Left cardiac atrium (tissue), 4 donors: ENCODE results near the gene GRB2. TPM values are rescaled to one million over a fixed set of nuclear protein-coding genes. Genes with fewer than 3 reads are reported as not detected.

Experiments
- ATAC-seq, 2 donors: fragments of 200-7000 bp; cut with Tn5 transposase; one replicate each; pipeline ENCODE4 v1.9.1; 2020; ENCODE audit warnings: mild to moderate bottlenecking in 2 of 2, moderate library complexity in 2 of 2
- DNase-seq: peaks from one replicate; pipeline ENCODE4 v3.0.0-alpha.2; 2020
- intact Hi-C, 2 donors: fragments of 100-400 bp; cut with DNase I; formaldehyde crosslinking; loops; one replicate each; pipeline versions ENCODE4 v1.14.1 to v1.15.1; 2022 to 2023
- total RNA-seq, 2 donors: library from RNA; stranded (reverse); fragmentation: NEBNext Ultra II Directional; extraction: Animal tissue kit (Norgen Biotek cat#: 25700); gene quantifications; one replicate each; pipeline ENCODE4 v1.2.1, GENCODE V29; 2021
- donor health status: DM: no; HTN: yes; CAD: no.
- donor health status: DM: no; HTN: yes; CAD: no; lungs with severe emphysema.
- donor health status: DM: yes; HTN: yes; CAD: no.
- donor health status: Dilated cardiomyopathy.

GRB2 gene
- total RNA-seq, 2 donors from 2014 or later, result 90.3 to 110 TPM

DNA sequence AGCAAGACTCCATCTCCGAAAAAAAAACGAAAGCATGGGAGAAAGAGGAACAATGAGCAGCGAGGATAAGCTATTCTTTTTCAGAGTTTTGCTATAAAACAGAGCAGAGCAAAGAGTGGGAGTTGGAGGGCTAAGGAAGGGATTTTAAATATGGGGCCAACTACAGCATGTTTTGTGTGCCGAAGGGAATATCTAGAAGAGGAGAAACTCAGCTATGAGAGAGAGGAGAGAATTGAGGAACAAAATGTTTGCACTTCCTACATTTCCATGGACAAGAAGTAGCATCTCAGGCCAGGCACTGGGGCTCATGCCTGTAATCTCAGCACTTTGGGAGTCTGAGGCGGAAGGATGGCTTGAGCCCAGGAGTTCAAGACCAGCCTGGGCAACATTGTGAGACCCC lies 13.1 kb upstream of the GRB2 start:
- no peak for ATAC-seq
- intact Hi-C loops, result no loop called here
- no peak for DNase-seq

DNA sequence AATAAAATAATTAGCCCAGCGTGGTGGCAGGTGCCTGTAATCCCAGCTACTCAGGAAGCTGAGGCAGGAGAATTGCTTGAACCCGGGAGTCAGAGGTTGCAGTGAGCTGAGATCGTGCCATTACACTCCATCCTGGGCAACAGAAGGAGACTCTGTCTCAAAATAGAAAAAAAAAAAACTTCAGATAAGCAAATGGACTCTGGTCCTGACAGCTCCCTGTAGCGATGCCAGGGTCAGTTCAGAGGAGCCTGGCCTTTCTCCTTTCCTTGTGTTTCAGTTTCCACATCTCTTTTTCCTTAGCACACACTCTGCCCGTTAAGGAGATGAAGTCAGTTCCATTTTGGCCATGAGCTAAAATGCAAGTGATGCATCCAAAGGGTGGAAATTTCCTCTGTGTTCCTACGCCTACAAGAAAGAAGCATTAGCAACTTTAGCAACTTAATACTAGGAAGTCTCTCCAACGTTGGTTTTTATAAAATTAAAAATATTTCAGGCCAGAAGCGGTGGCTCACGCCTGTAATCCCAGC lies 11.6 kb upstream of the GRB2 start:
- DNase-seq, result no peak
- intact Hi-C loops, result no loop called here
- peak; percentile 42 to 75 for ATAC-seq

DNA sequence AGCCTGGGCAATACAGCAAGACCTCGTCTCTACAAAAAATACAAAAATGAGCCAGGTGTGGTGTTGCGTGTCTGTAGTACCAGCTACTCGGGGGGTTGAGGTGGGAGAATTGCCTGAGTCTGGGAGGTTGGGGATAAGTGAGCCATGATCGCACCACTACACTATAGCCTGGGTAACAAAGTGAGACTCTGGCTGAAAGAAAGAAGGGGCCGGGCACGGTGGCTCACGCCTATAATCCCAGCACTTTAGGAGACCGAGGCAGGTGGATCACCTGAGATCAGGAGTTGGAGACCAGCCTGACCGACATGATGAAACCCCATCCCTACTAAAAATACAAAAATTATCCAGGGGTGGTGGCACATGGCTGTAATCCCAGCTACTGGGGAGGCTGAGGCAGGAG lies 10.5 kb upstream of the GRB2 start:
- intact Hi-C loops, result no loop called here
- DNase-seq, result no peak
- no peak for ATAC-seq

DNA sequence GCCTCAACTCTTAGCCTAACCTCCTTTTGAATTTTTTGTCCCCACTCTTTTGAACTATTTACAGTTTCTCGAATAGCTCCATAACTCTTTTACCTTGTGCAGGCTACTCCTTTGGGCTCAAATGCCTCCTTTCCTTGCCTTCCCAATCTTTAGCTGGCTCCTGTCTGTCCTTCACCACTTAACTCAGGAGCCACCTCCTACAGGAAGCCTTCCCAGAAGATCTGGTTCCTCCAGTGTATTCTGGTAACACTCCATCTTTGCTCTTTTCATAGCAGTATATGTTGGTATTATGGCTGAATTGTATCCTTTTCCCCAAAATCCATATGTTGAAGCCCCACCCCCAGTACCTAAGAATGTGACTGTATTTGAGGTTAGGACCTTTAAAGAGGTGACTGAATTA lies 9.0 kb upstream of the GRB2 start:
- intact Hi-C loops, result no loop called here
- ATAC-seq (no peak), DNase-seq (no peak)

DNA sequence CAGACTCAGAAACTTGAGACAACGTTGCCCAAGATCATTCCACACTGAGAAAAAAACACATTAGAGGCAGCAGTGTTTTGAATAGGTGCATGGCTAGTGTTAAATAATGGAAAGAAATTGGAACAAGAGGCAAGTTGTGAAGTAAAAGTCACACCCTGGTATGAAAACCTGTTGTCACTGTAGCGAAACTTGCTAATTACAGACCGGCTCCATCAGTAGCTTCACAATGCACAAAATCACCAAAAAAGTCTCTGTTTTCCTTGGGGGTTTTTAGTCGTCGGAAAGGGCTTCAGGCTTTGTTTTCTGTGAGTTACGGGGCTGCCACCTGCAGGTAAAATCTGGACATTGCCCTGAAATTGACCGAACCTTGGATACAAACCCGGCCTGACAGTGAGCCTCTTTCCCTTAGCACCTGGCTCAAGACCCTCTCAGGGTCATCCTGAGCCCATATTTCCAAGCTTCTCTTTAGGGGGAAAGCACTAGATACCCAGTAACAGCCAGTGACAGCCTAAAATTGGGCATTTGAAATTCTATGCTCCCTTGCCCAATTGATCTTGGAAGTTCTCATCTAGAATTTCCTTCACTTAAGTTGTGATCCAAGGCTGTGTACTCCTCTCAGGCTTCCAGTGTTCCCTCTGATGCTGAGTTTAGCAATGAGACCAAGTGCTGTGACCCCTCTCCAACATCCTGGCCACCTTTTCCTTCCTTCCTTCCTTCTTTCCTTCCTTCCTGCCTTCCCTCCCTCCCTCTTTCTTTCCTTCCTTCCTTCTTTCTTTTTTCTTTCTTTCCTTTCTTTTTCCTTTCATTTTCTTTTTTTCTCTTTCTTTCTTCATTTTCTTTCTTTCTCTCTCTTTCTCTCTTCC lies 7.2 kb upstream of the GRB2 start:
- peak; percentile 50 for DNase-seq
- intact Hi-C loops, result no loop called here
- ATAC-seq, result peak; percentile 41 to 59

DNA sequence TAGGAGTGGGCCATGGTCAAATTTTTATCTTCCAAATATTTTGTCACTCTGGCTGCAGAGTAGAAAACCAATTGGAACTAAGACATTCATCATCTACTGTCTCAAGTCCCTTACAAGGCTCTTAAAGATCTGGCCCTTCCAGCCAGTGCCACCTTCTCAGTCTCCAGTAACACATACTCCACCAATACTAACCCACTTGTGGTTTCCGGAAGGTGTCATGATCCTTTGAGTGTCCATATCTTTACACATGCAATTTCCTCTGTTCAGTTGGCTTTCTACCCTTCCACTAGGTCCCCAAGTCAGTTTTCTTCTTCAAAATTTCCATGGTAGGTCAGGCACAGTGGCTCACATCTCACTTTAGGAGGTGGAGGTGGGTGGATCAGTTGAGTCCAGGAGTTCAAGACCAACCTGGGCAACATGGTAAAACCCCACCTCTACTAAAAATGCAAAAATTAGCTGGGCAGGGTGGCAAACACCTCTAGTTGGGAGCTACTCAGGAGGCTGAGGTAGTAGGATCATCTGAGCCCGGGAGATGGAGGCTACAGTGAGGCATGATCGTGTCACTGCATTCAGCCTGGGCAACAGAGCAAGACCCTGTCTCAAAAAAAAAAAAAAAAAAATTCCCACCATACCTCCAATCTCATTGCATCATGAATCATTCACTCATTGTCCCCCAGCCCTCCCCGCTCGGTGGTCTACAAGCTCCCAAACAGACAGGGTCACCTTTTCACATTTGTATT lies 6.0 kb upstream of the GRB2 start:
- no peak for DNase-seq
- intact Hi-C loops, result no loop called here
- ATAC-seq, result no peak

DNA sequence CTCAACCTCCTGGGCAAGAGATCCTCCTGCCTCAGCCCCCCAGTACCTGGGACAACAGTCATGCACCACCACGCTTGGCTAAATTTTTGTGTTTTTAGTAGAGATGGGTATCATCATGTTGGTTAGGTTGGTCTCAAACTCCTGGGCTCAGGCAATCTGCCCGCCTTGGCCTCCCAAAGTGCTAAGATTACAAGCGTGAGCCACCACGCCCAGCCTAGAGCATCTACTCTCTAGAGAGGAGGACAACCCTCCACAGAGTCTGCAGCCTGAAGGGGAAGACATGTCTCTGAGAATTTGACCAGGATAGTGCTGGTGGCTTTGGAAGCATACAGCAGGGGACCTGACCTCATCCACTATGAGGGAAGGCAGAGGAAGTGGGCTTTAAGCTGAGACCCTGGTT lies 4.7 kb upstream of the GRB2 start:
- intact Hi-C loops, result no loop called here
- no peak for ATAC-seq
- no peak for DNase-seq

DNA sequence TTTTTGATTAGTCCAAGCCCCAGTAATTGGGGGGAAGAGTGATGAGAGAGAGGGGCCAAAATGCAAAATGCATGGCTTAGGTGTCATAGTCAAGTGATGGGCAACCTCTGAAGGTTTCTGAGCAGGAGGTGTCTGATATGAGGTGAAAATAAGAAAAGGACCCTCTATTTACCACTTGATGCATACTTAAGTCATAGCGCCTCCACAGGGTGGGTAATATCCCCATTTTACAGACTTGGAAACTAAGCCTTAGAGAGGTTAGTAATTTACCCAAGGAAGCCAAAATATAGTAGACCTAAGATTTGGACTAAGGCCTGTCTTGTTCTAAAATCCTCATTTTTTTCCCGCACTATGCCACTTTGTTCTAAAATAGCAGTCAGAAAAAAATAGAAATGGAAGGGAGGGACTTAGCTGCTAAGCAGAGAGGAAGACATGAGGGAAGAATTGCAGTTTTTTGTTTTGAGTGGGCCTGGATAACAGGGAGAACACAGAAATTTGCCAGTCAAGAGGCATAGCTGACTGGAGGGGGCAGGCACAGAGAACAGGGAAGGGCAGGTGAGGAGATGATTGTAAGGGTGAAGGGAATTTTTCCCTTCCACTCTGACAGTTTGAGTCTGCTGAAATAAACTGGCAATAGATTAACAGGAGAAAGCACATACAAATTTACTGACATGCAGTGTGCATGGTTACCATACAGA lies 2.3 kb upstream of the GRB2 start:
- ATAC-seq (no peak), DNase-seq (no peak)
- intact Hi-C loops, result loop anchor here in 1 of 2 donors (5.0 kb wide), 1 partner anchor 86 kb away; no protein-coding TSS in a partner anchor

DNA sequence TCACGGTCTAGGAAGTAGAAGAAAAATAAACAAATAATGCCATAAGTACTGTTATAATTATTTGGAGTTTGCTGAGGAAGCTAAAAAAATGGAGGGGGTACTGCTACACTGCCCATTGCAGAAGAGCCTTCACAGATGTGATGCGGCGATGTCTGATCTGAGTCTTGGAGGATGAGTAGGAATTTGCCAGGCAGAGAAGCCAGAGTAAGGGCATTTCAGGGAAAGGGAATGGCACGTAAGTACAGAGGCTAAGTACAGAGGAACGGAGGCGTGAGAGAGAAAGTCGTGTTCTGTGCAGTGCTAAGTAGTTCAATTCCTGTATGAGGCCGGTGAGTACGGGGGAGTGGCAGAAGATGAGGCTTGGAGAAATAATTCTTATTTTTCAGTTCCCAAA lies 741 bp upstream of the GRB2 start:
- no peak for DNase-seq
- intact Hi-C loops, result loop anchor here in 1 of 2 donors (5.0 kb wide), 1 partner anchor 84 kb away; no protein-coding TSS in a partner anchor
- peak in 1 of 2 donors; percentile 6 for ATAC-seq

DNA sequence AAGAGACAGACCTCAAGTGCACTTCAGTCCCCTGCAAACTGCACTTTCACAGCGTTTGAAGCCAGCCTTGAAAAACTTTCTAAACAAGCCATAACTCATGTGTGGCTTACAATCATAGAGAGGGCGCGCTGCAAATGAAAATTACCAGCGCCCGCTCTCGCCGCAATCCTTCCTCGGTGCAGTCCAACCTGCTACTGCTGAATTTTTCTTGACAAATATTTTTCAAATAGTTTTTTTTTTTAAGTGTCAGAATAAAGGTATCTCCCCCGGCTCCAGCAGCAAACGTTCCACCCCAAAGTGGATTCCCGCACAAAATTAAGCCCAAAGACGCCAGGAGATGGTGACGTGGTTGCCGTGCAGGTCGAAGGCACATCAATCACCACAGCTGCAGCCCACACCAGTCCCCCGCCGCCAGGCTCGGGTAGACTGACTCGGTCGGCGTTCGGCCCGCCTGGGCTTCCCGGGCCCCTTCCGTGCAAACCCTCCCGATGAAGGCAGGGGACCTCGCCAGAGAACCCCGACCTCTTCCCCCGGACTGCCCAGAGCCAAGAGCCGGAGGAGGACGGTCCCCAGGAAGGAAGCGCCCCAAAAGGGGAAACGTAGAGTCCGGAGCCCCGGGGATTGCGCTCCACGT lies 630 bp downstream of the GRB2 start:
- DNase-seq (no peak), ATAC-seq (peak; percentile 48 to 62)
- intact Hi-C loops, result loop anchor here (2.0 to 5.0 kb wide), 2 partner anchors 82 to 83 kb away; no protein-coding TSS in a partner anchor

DNA sequence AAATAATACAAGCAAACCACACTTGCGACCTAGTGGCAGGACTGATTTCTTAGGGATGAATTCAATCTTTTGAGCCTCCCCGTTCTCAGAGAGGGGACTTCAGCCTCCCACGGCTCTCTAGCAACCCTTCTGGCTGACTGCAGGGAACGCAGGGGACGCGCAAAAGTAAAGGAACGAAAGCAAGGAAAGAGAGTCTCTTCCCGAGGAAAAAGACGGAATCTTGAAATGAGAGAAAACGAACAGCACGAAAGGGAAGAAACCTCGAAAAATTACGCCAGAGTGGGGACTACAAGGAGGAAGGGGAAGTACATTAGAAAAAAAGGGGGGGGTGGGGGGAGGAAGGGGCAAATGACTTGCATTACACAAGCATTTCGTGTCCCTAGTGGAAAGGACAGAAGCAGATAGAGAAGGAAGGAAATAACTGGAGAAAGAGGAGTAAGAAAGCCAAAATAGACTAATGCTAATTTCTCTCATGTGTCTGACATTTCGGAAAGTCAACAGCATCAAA lies 1.2 kb downstream of the GRB2 start:
- intact Hi-C loops, result loop anchor here in 1 of 2 donors (2.0 kb wide), 1 partner anchor 81 kb away; no protein-coding TSS in a partner anchor
- DNase-seq (peak; percentile 66), ATAC-seq (peak; percentile 31 to 46)

DNA sequence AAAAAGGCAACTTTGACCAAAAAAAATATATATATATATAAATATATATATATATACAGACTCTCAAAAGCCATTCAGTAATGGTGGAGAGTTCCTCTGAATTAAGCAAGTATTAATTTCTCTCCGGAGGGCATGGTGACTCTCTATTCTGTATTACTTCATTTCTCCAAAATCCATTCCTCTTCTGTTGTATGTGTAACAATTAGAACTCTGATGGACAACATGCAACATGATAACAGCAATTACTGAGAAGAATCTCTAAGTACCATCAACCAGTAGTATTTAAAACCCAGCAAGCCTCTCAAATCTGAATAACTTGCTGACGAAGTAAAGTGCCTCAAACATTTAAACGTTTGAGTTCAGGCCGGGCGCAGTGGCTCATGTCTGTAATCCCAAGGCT lies 2.3 kb downstream of the GRB2 start:
- intact Hi-C loops, result no loop called here
- ATAC-seq, result no peak
- no peak for DNase-seq

DNA sequence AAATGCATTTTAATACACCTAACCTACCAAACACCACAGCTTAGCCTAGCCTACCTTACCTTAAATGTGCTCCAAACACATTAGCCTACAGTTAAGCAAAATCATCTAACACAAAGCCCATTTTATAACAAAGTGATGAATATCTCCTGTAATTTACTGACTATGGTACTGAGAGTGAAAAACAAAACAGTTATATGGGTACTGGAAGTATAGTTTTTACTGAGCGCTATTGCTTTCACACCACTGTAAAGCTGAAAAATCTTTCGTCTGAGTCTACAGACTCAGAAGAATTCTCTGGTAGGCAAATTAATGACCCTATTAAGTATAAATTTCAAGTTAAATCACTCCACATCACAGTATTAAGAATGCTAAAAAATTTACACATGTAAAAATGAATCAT lies 3.5 kb downstream of the GRB2 start:
- ATAC-seq (no peak), DNase-seq (no peak)
- intact Hi-C loops, result no loop called here

DNA sequence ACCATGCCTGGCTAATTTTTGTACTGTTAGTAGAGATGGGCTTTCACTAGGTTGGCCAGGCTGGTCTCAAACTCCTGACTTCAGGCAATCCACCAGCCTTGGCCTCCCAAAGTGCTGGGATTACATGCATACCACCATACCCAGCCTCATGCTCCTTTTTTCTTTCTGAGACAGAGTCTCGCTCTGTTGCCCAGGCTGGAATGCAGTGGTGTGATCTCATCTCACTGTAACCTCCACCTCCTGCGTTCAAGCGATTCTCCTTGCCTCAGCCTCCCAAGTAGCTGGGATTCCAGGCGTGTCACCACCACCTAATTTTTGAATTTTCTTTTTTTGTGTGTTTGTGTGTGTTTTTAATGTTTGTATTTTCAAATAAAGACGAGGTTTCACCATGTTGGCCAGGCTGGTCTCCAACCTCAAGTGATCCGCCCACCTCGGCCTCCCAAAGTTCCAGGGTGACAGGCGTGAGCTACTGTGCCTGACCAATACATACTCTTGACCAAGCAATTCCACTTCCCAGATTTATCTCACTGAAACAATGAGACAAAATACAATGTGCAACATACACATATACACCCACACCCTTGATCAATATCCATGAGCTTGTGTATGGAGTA lies 5.0 kb downstream of the GRB2 start:
- DNase-seq, result no peak
- intact Hi-C loops, result no loop called here
- no peak for ATAC-seq

DNA sequence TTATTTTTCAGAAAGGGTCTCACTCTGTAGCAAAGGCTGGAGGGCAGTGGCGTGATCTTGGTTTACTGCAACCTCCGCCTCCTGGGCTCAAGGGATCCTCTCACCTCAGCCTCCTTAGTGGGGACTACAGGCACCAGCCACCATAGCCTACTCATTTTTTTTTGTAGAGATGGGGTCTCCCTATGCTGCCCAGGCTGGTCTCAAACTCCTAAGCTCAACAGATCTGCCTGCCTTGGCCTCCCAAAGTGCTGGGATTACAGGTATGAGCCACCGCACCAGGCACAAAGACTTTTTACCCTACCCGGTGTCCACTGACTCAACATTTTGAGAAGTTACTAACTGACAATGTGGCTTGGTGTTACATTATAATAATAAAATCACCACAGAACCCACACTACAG lies 7.2 kb downstream of the GRB2 start:
- ATAC-seq (no peak), DNase-seq (no peak)
- intact Hi-C loops, result no loop called here

DNA sequence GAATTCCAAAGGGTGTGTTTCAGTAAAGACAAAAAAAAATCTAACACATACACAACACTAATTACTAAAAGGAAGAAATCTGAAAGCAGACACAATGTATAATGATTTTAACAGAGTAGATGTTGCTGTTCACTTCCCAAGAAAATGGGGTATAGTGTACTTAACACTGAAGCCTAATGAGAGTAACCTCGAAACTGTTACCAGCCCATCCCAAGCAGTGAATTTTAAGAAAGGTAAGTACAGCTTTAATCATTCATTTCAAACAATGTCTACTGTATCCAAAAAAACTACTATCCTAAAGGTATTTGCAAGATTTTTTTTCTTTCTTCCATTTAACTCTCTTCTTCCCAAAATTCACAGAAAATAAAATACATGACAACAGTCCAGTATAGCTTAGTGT lies 8.3 kb downstream of the GRB2 start:
- DNase-seq (no peak), ATAC-seq (no peak)
- intact Hi-C loops, result no loop called here

DNA sequence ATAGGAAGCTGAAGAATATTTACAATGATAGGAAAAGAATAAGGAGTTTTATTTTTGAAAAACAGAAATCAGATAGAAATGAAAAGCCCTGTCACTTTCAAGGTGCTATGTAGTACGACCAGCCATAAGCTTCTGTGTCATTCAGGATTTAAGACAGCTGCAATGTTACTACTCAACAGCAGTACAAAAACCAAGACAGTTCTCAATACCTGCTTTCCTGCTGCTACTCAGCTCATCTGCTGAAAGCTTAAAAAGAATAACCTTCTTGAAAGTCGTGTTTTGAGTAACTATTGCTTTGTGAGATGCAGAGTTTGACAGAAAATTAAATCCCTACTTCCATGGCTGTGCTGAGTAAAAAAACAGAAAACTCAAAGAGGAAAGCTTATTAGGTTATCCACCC lies 8.7 kb downstream of the GRB2 start:
- DNase-seq (no peak), ATAC-seq (no peak)
- intact Hi-C loops, result no loop called here

DNA sequence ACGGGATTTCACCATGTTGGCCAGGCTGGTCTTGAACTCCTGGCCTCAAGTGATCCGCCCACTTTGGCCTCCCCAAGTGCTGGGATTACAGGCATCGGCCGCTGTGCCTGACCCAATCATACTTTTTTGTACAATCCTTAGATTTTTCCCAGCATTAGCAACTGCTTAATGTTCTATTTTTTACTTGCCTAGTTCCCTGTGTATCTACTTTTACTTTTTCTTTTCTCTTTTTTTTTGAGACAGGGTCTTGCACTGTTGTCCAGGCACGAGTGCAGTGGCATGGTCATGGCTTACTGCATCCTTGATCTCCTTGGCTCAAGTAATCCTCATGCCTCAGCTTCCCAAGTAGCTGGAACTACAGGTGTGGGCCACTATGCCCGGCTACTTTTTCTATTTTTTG lies 9.5 kb downstream of the GRB2 start:
- intact Hi-C loops, result no loop called here
- no peak for ATAC-seq

More for the DNA sequence above, 9.5 kb downstream of the GRB2 start:
- DNase-seq, result no peak
